CD4-positive, alpha-beta T cell (primary cell): ENCODE data around the gene PTPA. TPM values are rescaled to one million over a fixed set of nuclear protein-coding genes. Genes with fewer than 3 reads are reported as not detected.
A peak's percentile ranks its signal among the peaks of the same experiment; 100 is the strongest.
"Not testable (repeated sequence)": the region's sequence is repeated elsewhere in the genome, so short reads cannot be mapped to it uniquely, and the experiment has no call there.

Experiments
- ATAC-seq: fragments of 200-7000 bp; cut with Tn5 transposase; one replicate; pipeline ENCODE4 v1.10.0; 2022; ENCODE audit warnings: mild to moderate bottlenecking; ENCODE audit not compliant: poor library complexity
- CTCF ChIA-PET: fragments of 350-600 bp; sonication (Branson Sonifier 250); formaldehyde crosslinking; loops from one replicate; lab custom pipeline; 2021; ENCODE audit warnings: antibody characterized with exemption, inconsistent platforms; lab: Charles Lee
- POLR2A ChIA-PET: fragments of 350-600 bp; sonication (Branson Sonifier 250); formaldehyde crosslinking; loops from one replicate; lab custom pipeline; 2021; ENCODE audit warnings: antibody characterized with exemption, inconsistent platforms; lab: Charles Lee
- DNase-seq, 14 experiments: peaks; one replicate each; pipeline ENCODE4 v3.0.0-alpha.2; 2013 to 2020; ENCODE audit warnings: mixed read lengths in 2 of 14
- H3K27ac ChIP-seq, 2 donors: one replicate each; pipeline versions ENCODE4 v1.5.1 to v1.7.0; 2013; ENCODE audit warnings: low read length in 2 of 2, low read depth in 1 of 2, mild to moderate bottlenecking in 1 of 2
- H3K27me3 ChIP-seq, 2 experiments: 1 replicate in 1 of 2; 2 replicates in 1 of 2; pipeline versions ENCODE4 v1.6.1 to v1.7.0; 2013; ENCODE audit warnings: low read length in 2 of 2, control low read depth in 1 of 2, mild to moderate bottlenecking in 1 of 2, moderate library complexity in 1 of 2; ENCODE audit not compliant: insufficient read depth in 2 of 2, control insufficient read depth in 1 of 2
- H3K36me3 ChIP-seq: one replicate; pipeline ENCODE4 v1.6.1; 2013; ENCODE audit warnings: low read length, control low read depth; ENCODE audit not compliant: insufficient read depth
- H3K4me1 ChIP-seq: one replicate; pipeline ENCODE4 v1.6.1; 2013; ENCODE audit warnings: low read length, control low read depth; ENCODE audit not compliant: insufficient read depth
- H3K4me3 ChIP-seq: one replicate; pipeline ENCODE4 v1.5.1; 2013; ENCODE audit warnings: mild to moderate bottlenecking, low read length, moderate library complexity
- H3K9me3 ChIP-seq, 2 experiments: 1 replicate in 1 of 2; 2 replicates in 1 of 2; pipeline versions ENCODE4 v1.6.1 to v1.7.0; 2013; ENCODE audit warnings: low read length in 2 of 2, mild to moderate bottlenecking in 2 of 2, control low read depth in 1 of 2, moderate library complexity in 1 of 2; ENCODE audit not compliant: control insufficient read depth in 1 of 2, insufficient read depth in 1 of 2
- H3K27ac Mint-ChIP-seq: one replicate; pipeline ENCODE4 v1.8.0; 2020; ENCODE audit warnings: mixed read lengths
- H3K27me3 Mint-ChIP-seq: one replicate; pipeline ENCODE4 v1.8.0; 2021; ENCODE audit warnings: mixed read lengths
- H3K36me3 Mint-ChIP-seq: one replicate; pipeline ENCODE4 v1.8.0; 2021; ENCODE audit warnings: low read depth, mixed read lengths
- H3K4me1 Mint-ChIP-seq: one replicate; pipeline ENCODE4 v1.8.0; 2021; ENCODE audit warnings: low read depth, mixed read lengths
- H3K4me3 Mint-ChIP-seq: one replicate; pipeline ENCODE4 v1.8.0; 2020; ENCODE audit warnings: mild to moderate bottlenecking, mixed read lengths
- H3K9me3 Mint-ChIP-seq: one replicate; pipeline ENCODE4 v1.8.0; 2020; ENCODE audit warnings: mixed read lengths
- CTCF ChIP-seq: fragments of 200-600 bp; IDR thresholded peaks from one replicate; pipeline ENCODE4 v1.8.0; 2022; ENCODE audit warnings: antibody characterized with exemption, mild to moderate bottlenecking
- intact Hi-C, 2 experiments: fragments of 100-400 bp; cut with DNase I in 1 of 2; cut with micrococcal nuclease in 1 of 2; formaldehyde crosslinking; loops; one replicate each; pipeline versions ENCODE4 v1.15.1 to v1.9.0; 2023 to 2025; cut with DNase I, micrococcal nuclease
- total RNA-seq, 174 experiments: library from RNA in 2 of 174; stranded (reverse) in 2 of 174; gene quantifications; one replicate each; pipeline ENCODE4 v1.2.3 and lab custom pipeline; 2021 to 2026

PTPA gene
- total RNA-seq, 2 experiments from 2014 or later = 21.6 to 23.3 TPM

- Histone ChIP-seq H3K4me1 (peaks cover 34% of the 10 kb centered on the region), H3K9me3 (no peaks in the 10 kb centered on the region), H3K4me3 (no peak overlapping the region), H3K36me3 (peaks cover 2% of the 10 kb centered on the region), H3K27ac (no peak overlapping the region), H3K27me3 (no peaks in the 10 kb centered on the region)
- H3K4me3 Mint-ChIP-seq = peak overlapping the region; percentile 89
- peak overlapping the region; percentile 5 for H3K27ac Mint-ChIP-seq
- no peaks in the 10 kb centered on the region for H3K27me3 Mint-ChIP-seq
- TF ChIP-seq CTCF = no peak
- DNase-seq (peak in 7 of 14 experiments; percentile 7 to 59 (median 15)), ATAC-seq (no peak)
- ChIA-PET CTCF (interaction anchor here (1.0 kb wide), 1 partner anchor 34 kb away, joined by 3 read pairs; no protein-coding TSS in a partner anchor), POLR2A (interaction anchor here (0.9 to 3.0 kb wide), 3 partner anchors 12 to 29 kb away, joined by 3 to 15 read pairs (median 4); partner anchors contain the start of gene DOLPP1)
- peaks cover 27% of the 10 kb centered on the region for H3K4me1 Mint-ChIP-seq
- peaks cover 15% of the 10 kb centered on the region for H3K36me3 Mint-ChIP-seq
- H3K9me3 Mint-ChIP-seq = no peaks in the 10 kb centered on the region
- intact Hi-C loops = loop anchor here in 1 of 2 experiments (2.0 kb wide), 1 partner anchor 27 kb away; no protein-coding TSS in a partner anchor
Observed at GRCh38 chr9:129109537-129109903, 1.7 kb upstream of the PTPA start.

GRCh38 chr9:129109952-129110739 is 1.1 kb upstream of the PTPA start:
- Mint-ChIP-seq H3K4me1 (peaks cover 33% of the 10 kb centered on the region), H3K36me3 (peaks cover 15% of the 10 kb centered on the region), H3K27ac (peak overlapping the region; percentile 92), H3K4me3 (peak overlapping the region; percentile 98), H3K27me3 (no peaks in the 10 kb centered on the region), H3K9me3 (no peaks in the 10 kb centered on the region)
- Histone ChIP-seq H3K27ac (no peak overlapping the region), H3K36me3 (peaks cover 2% of the 10 kb centered on the region), H3K4me1 (peaks cover 34% of the 10 kb centered on the region), H3K27me3 (no peaks in the 10 kb centered on the region), H3K4me3 (peak overlapping the region; percentile 93), H3K9me3 (no peaks in the 10 kb centered on the region)
- intact Hi-C loops = loop anchor here (1.0 to 2.0 kb wide), 6 partner anchors 27 to 163 kb away; partner anchors contain the start of genes MIGA2 (in 2 of the 2), DOLK (in 1 of the 2), DOLPP1 (in 1 of the 2) and NUP188 (in 1 of the 2)
- ATAC-seq = no peak
- no peak for TF ChIP-seq CTCF
- CTCF ChIA-PET = interaction anchor here (0.5 to 1.0 kb wide), 2 partner anchors 35 to 689 kb away, joined by 3 to 4 read pairs; no protein-coding TSS in a partner anchor
- DNase-seq = peak in 2 of 14 experiments; percentile 5 to 55
- POLR2A ChIA-PET = interaction anchor here (0.9 to 3.0 kb wide), 4 partner anchors 12 to 82 kb away, joined by 3 to 15 read pairs (median 4); partner anchors contain the start of genes DOLPP1, MIGA2 and SH3GLB2

- intact Hi-C loops = loop anchor here (2.0 kb wide), 3 partner anchors 31 to 83 kb away; partner anchors contain the start of genes DOLPP1 (in 1 of the 2), MIGA2 (in 1 of the 2) and SH3GLB2 (in 1 of the 2)
- Mint-ChIP-seq H3K4me3 (peak overlapping the region; percentile 98), H3K36me3 (peaks cover 15% of the 10 kb centered on the region), H3K27ac (peak overlapping the region; percentile 92), H3K27me3 (no peaks in the 10 kb centered on the region), H3K9me3 (no peaks in the 10 kb centered on the region), H3K4me1 (peaks cover 36% of the 10 kb centered on the region)
- Histone ChIP-seq H3K4me3 (peak overlapping the region; percentile 93), H3K27ac (peak overlapping the region in 1 of 2 donors; percentile 70), H3K9me3 (no peaks in the 10 kb centered on the region), H3K27me3 (no peaks in the 10 kb centered on the region), H3K36me3 (peaks cover 2% of the 10 kb centered on the region), H3K4me1 (peaks cover 34% of the 10 kb centered on the region)
- no peak for ATAC-seq
- TF ChIP-seq CTCF = no peak
- ChIA-PET POLR2A (interaction anchor here (0.9 to 3.0 kb wide), 7 partner anchors 8 to 514 kb away, joined by 3 to 15 read pairs (median 4); partner anchors contain the start of genes DOLPP1, MIGA2, NTMT1 and SH3GLB2), CTCF (interaction anchor here (1.0 to 1.1 kb wide), 2 partner anchors 20 to 28 kb away, joined by 3 read pairs; no protein-coding TSS in a partner anchor)
- DNase-seq = peak in 7 of 14 experiments; percentile 4 to 51 (median 11)
Observed at GRCh38 chr9:129111528-129112151, 425 bp downstream of the PTPA start.

- H3K4me1 Mint-ChIP-seq = peaks cover 36% of the 10 kb centered on the region
- H3K36me3 ChIP-seq, H3K4me3 ChIP-seq, H3K27ac ChIP-seq, intact Hi-C loops, DNase-seq, H3K9me3 Mint-ChIP-seq, H3K9me3 ChIP-seq, H3K27me3 Mint-ChIP-seq, H3K27ac Mint-ChIP-seq, H3K27me3 ChIP-seq, ATAC-seq: not testable (repeated sequence)
- ChIA-PET CTCF (interaction anchor here (1.0 to 1.3 kb wide), 2 partner anchors 19 to 30 kb away, joined by 3 read pairs; no protein-coding TSS in a partner anchor), POLR2A (interaction anchor here (2.0 kb wide), 1 partner anchor 19 kb away, joined by 6 read pairs; no protein-coding TSS in a partner anchor)
- H3K4me3 Mint-ChIP-seq = peak overlapping the region; percentile 98
- peaks cover 15% of the 10 kb centered on the region for H3K36me3 Mint-ChIP-seq
- H3K4me1 ChIP-seq = peaks cover 34% of the 10 kb centered on the region
Observed at GRCh38 chr9:129112526-129112925, 1.3 kb downstream of the PTPA start.
